Measurements from ENCODE around the gene CLDN19. TPM values are rescaled to one million over a fixed set of nuclear protein-coding genes. Genes with fewer than 3 reads are reported as not detected.
A peak's percentile ranks its signal among the peaks of the same experiment; 100 is the strongest.

The CLDN19 gene
- polyA plus RNA-seq, 1 donor from 2014 or later, result not detected

DNA sequence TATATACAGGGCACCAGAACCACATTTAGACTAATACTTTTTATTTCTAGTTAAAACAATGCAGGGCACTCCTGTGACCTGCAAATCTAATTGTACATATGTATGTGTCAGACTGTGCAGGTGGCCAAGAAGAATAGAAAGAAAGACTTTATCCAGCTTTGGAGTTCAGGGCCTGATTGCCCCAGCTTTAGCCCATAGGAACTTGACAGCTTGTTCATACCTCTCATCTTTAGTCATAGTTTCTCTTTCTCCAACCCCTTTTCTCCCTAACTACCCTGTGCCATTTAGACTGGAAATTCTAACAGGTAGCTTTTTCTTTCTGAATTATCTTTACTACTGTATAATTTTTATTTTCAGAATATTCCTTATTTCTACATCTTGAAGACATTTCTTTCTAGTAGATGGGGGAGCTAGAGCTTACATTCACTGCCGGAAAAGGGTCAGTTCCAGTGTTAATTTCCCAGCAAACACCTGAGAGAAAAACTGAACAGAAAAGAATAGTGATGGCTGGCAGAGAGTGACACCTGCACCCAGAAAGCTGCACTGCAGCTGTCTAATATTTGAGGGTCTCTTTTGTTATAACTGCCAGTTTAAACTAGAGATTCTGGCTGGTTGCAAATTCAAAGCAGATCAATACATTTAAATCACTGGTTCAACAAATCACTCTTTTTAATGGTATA, 49.4 kb downstream of the CLDN19 start:
- Histone ChIP-seq H3K9me2 (ENCODE audit: insufficient read depth, low read length) (no peaks in the 10 kb centered on the region), H3K79me2 (replicated peaks; ENCODE audit: insufficient read depth, low read length) (peaks cover 95% of the 10 kb centered on the region), H4K20me1 (ENCODE audit: insufficient read depth) (peaks cover 28% of the 10 kb centered on the region), H3K9ac (ENCODE audit: low read length) (no peak overlapping the region), H3K27ac (ENCODE audit: low read length) (no peak overlapping the region), H3K27me3 (ENCODE audit: insufficient read depth, low read depth, low read length) (no peaks in the 10 kb centered on the region), H3K4me3 (ENCODE audit: low read length) (no peak overlapping the region), H3K36me3 (ENCODE audit: insufficient read depth, low read length) (no peaks in the 10 kb centered on the region), H3F3A (ENCODE audit: insufficient read depth, low read length, poor library complexity, severe bottlenecking) (no peaks in the 10 kb centered on the region), H3K4me2 (ENCODE audit: low read length) (no peak overlapping the region), H3K9me3 (ENCODE audit: low read length) (no peaks in the 10 kb centered on the region), H2AFZ (ENCODE audit: low read depth, low read length) (no peak overlapping the region)
- no peak for TF ChIP-seq MXI1 (conservative IDR thresholded peaks at IDR 0.05; ENCODE audit: poor library complexity, severe bottlenecking)
- TF ChIP-seq POLR2AphosphoS5 (IDR thresholded peaks at IDR 0.05), result no peak
- TF ChIP-seq, protein P1, sequence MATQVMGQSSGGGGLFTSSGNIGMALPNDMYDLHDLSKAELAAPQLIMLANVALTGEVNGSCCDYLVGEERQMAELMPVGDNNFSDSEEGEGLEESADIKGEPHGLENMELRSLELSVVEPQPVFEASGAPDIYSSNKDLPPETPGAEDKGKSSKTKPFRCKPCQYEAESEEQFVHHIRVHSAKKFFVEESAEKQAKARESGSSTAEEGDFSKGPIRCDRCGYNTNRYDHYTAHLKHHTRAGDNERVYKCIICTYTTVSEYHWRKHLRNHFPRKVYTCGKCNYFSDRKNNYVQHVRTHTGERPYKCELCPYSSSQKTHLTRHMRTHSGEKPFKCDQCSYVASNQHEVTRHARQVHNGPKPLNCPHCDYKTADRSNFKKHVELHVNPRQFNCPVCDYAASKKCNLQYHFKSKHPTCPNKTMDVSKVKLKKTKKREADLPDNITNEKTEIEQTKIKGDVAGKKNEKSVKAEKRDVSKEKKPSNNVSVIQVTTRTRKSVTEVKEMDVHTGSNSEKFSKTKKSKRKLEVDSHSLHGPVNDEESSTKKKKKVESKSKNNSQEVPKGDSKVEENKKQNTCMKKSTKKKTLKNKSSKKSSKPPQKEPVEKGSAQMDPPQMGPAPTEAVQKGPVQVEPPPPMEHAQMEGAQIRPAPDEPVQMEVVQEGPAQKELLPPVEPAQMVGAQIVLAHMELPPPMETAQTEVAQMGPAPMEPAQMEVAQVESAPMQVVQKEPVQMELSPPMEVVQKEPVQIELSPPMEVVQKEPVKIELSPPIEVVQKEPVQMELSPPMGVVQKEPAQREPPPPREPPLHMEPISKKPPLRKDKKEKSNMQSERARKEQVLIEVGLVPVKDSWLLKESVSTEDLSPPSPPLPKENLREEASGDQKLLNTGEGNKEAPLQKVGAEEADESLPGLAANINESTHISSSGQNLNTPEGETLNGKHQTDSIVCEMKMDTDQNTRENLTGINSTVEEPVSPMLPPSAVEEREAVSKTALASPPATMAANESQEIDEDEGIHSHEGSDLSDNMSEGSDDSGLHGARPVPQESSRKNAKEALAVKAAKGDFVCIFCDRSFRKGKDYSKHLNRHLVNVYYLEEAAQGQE (IDR thresholded peaks at IDR 0.05; ENCODE audit: borderline replicate concordance), result no peak
- TF ChIP-seq TAF1 (IDR thresholded peaks at IDR 0.05; ENCODE audit: low read depth), result no peak
- TF ChIP-seq RAD21 (conservative IDR thresholded peaks at IDR 0.05), result peak; percentile 55
- TF ChIP-seq SMC3 (conservative IDR thresholded peaks at IDR 0.05; ENCODE audit: poor library complexity), result peak; percentile 43
- no peak for TF ChIP-seq EZH2 (IDR thresholded peaks at IDR 0.05; ENCODE audit: borderline replicate concordance, insufficient read depth, low read length, poor library complexity, severe bottlenecking)
- no peak for TF ChIP-seq EP300 (conservative IDR thresholded peaks at IDR 0.05; ENCODE audit: poor library complexity, severe bottlenecking)
- TF ChIP-seq, protein P2, sequence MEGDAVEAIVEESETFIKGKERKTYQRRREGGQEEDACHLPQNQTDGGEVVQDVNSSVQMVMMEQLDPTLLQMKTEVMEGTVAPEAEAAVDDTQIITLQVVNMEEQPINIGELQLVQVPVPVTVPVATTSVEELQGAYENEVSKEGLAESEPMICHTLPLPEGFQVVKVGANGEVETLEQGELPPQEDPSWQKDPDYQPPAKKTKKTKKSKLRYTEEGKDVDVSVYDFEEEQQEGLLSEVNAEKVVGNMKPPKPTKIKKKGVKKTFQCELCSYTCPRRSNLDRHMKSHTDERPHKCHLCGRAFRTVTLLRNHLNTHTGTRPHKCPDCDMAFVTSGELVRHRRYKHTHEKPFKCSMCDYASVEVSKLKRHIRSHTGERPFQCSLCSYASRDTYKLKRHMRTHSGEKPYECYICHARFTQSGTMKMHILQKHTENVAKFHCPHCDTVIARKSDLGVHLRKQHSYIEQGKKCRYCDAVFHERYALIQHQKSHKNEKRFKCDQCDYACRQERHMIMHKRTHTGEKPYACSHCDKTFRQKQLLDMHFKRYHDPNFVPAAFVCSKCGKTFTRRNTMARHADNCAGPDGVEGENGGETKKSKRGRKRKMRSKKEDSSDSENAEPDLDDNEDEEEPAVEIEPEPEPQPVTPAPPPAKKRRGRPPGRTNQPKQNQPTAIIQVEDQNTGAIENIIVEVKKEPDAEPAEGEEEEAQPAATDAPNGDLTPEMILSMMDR (IDR thresholded peaks at IDR 0.05; ENCODE audit: poor library complexity, severe bottlenecking), result peak; percentile 56

DNA sequence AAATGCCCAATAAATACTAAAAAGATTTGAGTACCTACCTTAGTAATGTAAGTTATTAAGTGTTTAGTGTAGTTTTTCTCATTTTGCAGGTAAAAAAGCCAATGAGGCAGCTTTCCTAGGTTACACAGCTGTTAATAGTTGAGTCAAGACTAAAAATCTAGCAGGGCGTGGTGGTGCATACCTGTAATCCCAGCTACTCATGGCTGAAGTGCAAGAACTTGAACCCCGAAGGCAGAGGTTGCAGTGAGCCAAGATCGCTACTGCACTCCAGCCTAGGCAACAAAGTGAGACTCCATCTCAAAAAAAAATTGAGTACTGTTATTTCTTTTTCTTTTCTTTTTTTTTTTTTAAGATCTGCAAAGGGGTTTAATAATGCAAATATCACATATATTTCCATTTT, 50.1 kb downstream of the CLDN19 start:
- H3K9ac ChIP-seq (ENCODE audit: low read length), result no peak overlapping the region
- H3K9me2 ChIP-seq (ENCODE audit: insufficient read depth, low read length), result no peaks in the 10 kb centered on the region
- peaks cover 95% of the 10 kb centered on the region for H3K79me2 ChIP-seq (replicated peaks; ENCODE audit: insufficient read depth, low read length)
- no peak overlapping the region for H3K4me2 ChIP-seq (ENCODE audit: low read length)
- no peaks in the 10 kb centered on the region for H3K27me3 ChIP-seq (ENCODE audit: insufficient read depth, low read depth, low read length)
- H3K9me3 ChIP-seq (ENCODE audit: low read length), result no peaks in the 10 kb centered on the region
- H3K27ac ChIP-seq (ENCODE audit: low read length), result no peak overlapping the region
- H3F3A ChIP-seq (ENCODE audit: insufficient read depth, low read length, poor library complexity, severe bottlenecking), result no peaks in the 10 kb centered on the region
- no peak overlapping the region for H3K4me3 ChIP-seq (ENCODE audit: low read length)
- TF ChIP-seq, protein P1 (IDR thresholded peaks at IDR 0.05; ENCODE audit: borderline replicate concordance), result no peak
- TF ChIP-seq, protein P2 (IDR thresholded peaks at IDR 0.05; ENCODE audit: poor library complexity, severe bottlenecking), result no peak
- TF ChIP-seq TAF1 (IDR thresholded peaks at IDR 0.05; ENCODE audit: low read depth) (no peak), EZH2 (IDR thresholded peaks at IDR 0.05; ENCODE audit: borderline replicate concordance, insufficient read depth, low read length, poor library complexity, severe bottlenecking) (no peak), POLR2AphosphoS5 (IDR thresholded peaks at IDR 0.05) (no peak), MXI1 (conservative IDR thresholded peaks at IDR 0.05; ENCODE audit: poor library complexity, severe bottlenecking) (no peak), SMC3 (conservative IDR thresholded peaks at IDR 0.05; ENCODE audit: poor library complexity) (no peak), RAD21 (conservative IDR thresholded peaks at IDR 0.05) (no peak), EP300 (conservative IDR thresholded peaks at IDR 0.05; ENCODE audit: poor library complexity, severe bottlenecking) (no peak)
- H3K36me3 ChIP-seq (ENCODE audit: insufficient read depth, low read length), result no peaks in the 10 kb centered on the region
- no peak overlapping the region for H2AFZ ChIP-seq (ENCODE audit: low read depth, low read length)
- H4K20me1 ChIP-seq (ENCODE audit: insufficient read depth), result peaks cover 28% of the 10 kb centered on the region

Measured in neural cell (in vitro differentiated cells).